GM12878 (cell line): ENCODE measurements around the gene USE1. TPM values are rescaled to one million over a fixed set of nuclear protein-coding genes. Genes with fewer than 3 reads are reported as not detected.

Source experiments
- ATAC-seq: fragments of 200-7000 bp; cut with Tn5 transposase; 3 replicates; pipeline ENCODE4 v1.9.1; 2020; ENCODE audit warnings: mild to moderate bottlenecking, moderate library complexity
- BruUV-seq: library from RNA; stranded (reverse); fragments of 400-500 nt; replicated peaks from 2 replicates; lab custom pipeline; 2021; lab: Mats Ljungman, UMichigan
- CTCF ChIA-PET: fragments of 300-600 bp; sonication (Branson Sonifier 250); formaldehyde crosslinking; extraction: SDS; loops from one replicate; lab custom pipeline; 2021; ENCODE audit warnings: inconsistent platforms; lab: Yijun Ruan, JAX
- POLR2A ChIA-PET: fragments of 350-600 bp; formaldehyde crosslinking; extraction: SDS; loops from one replicate; lab custom pipeline; 2021; ENCODE audit warnings: inconsistent platforms; lab: Charles Lee
- RAD21 ChIA-PET: fragments of 300-600 bp; sonication (Branson Sonifier 250); formaldehyde crosslinking; loops from one replicate; lab custom pipeline; 2023; ENCODE audit warnings: antibody characterized with exemption; ENCODE audit not compliant: unreplicated experiment; lab: Charles Lee
- SMC1A ChIA-PET: fragments of 300-600 bp; sonication (Branson Sonifier 250); formaldehyde crosslinking; loops from one replicate; lab custom pipeline; 2023; ENCODE audit not compliant: unreplicated experiment, uncharacterized antibody; lab: Charles Lee
- DNase-seq: peaks from one replicate; pipeline ENCODE4 v3.0.0-alpha.2; 2011; ENCODE audit warnings: low read depth, low spot score
- FAIRE-seq: peaks from 3 replicates; lab custom pipeline; 2011; peaks lifted over from hg19 to GRCh38; lab: Jason Lieb, UNC
- H2AFZ ChIP-seq: 2 replicates; pipeline ENCODE4 v1.6.0; 2011; ENCODE audit warnings: low read depth, low read length, control low read depth; ENCODE audit not compliant: control insufficient read depth
- H3K27ac ChIP-seq: 2 replicates; pipeline ENCODE4 v1.5.1; 2011; ENCODE audit warnings: control low read depth; ENCODE audit not compliant: control insufficient read depth, insufficient read depth
- H3K27me3 ChIP-seq, 2 experiments: replicated peaks in 1 of 2; 2 replicates each; pipeline versions ENCODE4 v1.6.0 to v1.6.1; 2011; ENCODE audit warnings: low read length in 1 of 2; ENCODE audit not compliant: control insufficient read depth in 2 of 2, insufficient read depth in 2 of 2
- H3K36me3 ChIP-seq, 2 experiments: 2 replicates each; pipeline ENCODE4 v1.5.1; 2011; ENCODE audit warnings: low read length in 1 of 2; ENCODE audit not compliant: control insufficient read depth in 2 of 2, insufficient read depth in 2 of 2
- H3K4me1 ChIP-seq: 2 replicates; pipeline ENCODE4 v1.6.1; 2011; ENCODE audit warnings: mild to moderate bottlenecking, low read length, moderate library complexity, mixed read lengths; ENCODE audit not compliant: control insufficient read depth, insufficient read depth
- H3K4me2 ChIP-seq: 2 replicates; pipeline ENCODE4 v1.6.0; 2011; ENCODE audit warnings: control low read depth; ENCODE audit not compliant: control insufficient read depth, insufficient read depth
- H3K4me3 ChIP-seq: fragments of 200-600 bp; sonication (generic); 2 replicates; pipeline ENCODE4 v1.5.1; 2016
- H3K79me2 ChIP-seq: 2 replicates; pipeline ENCODE4 v1.6.0; 2011; ENCODE audit warnings: low read length; ENCODE audit not compliant: control insufficient read depth, insufficient read depth
- H3K9ac ChIP-seq: 2 replicates; pipeline ENCODE4 v1.8.0; 2011; ENCODE audit warnings: low read length, control low read depth, mixed read lengths; ENCODE audit not compliant: control insufficient read depth, insufficient read depth
- H3K9me3 ChIP-seq: replicated peaks from 3 replicates; pipeline ENCODE4 v1.5.1; 2011; ENCODE audit warnings: mild to moderate bottlenecking, low read length; ENCODE audit not compliant: control insufficient read depth, insufficient read depth
- H4K20me1 ChIP-seq: 2 replicates; pipeline ENCODE4 v1.6.0; 2011; ENCODE audit not compliant: control insufficient read depth, insufficient read depth
- FOXM1 ChIP-seq: IDR thresholded peaks from 2 replicates; pipeline ENCODE4 v1.6.1; 2012; ENCODE audit warnings: low read depth, mild to moderate bottlenecking, inconsistent platforms, low read length, moderate library complexity
- SP1 ChIP-seq: IDR thresholded peaks from one replicate; pipeline ENCODE4 v1.6.1; 2011; ENCODE audit warnings: low read depth, low read length
- TARDBP ChIP-seq: IDR thresholded peaks from 2 replicates; pipeline ENCODE4 v1.6.1; 2016; ENCODE audit warnings: borderline replicate concordance
- ZNF687 ChIP-seq: fragments of 450-650 bp; IDR thresholded peaks from 2 replicates; pipeline ENCODE4 v1.6.1; 2017; ENCODE audit warnings: mild to moderate bottlenecking, moderate library complexity
- WGBS: methylation state at CpG from one replicate; pipeline ENCODE4 v1.1.6; 2016; ENCODE audit warnings: low lambda C conversion rate; ENCODE audit not compliant: insufficient replicate concordance, insufficient coverage; ENCODE audit errors: missing lambda C conversion rate; 5-methylcytosine and 5-hydroxymethylcytosine counted together
- in situ Hi-C: fragments of 300-500 bp; cut with MboI; formaldehyde crosslinking; loops from 9 replicates; pipeline ENCODE4 v1.14.3; 2018; ENCODE audit warnings: mixed read lengths
- intact Hi-C: fragments of 100-400 bp; cut with micrococcal nuclease; formaldehyde crosslinking; loops from one replicate; pipeline ENCODE4 v1.14.2; 2022; ENCODE audit not compliant: unreplicated experiment
- polyA plus RNA-seq, 11 experiments: library from polyadenylated mRNA; depleted of rRNA in 4 of 11; unstranded in 6 of 11; stranded (reverse) in 5 of 11; fragments of >200 nt; fragmentation: Nextera tagmentation in 4 of 11; fragmentation: Illumina TruSeq in 1 of 11; extraction: Ambion mirVana in 4 of 11; extraction: Trizol in 1 of 11; gene quantifications; 1 replicate in 1 of 11; 2 replicates in 10 of 11; pipeline versions ENCODE4 v1.2.1 to v1.2.3, GENCODE V29; 2011 to 2016; ENCODE audit warnings: inconsistent platforms in 2 of 11, missing spikeins in 2 of 11, low read depth in 1 of 11
- total RNA-seq, 4 experiments: library from RNA; depleted of rRNA in 3 of 4; stranded (reverse); fragments of >200 nt in 3 of 4; fragmentation: Illumina TruSeq in 1 of 4; extraction: Trizol in 1 of 4; gene quantifications; 2 replicates each; pipeline versions ENCODE4 v1.2.1 to v1.2.3, GENCODE V29; 2013 to 2021

The USE1 gene
- total and polyA plus RNA-seq, 10 of the 15 experiments (the other 5 are each of a cell fraction or from before 2014, with no cell fraction given): 9.7 to 24.0 (median 16.1) TPM

GRCh38 chr19:17232258-17232657 is 17.1 kb downstream of the USE1 start:
- BruUV-seq: no TSS peak
- Histone ChIP-seq H3K36me3 (no peaks in the 10 kb centered on the region; a peak in 1 of 4 replicates), H3K9me3 (no peaks in the 10 kb centered on the region), H3K9ac (no peak overlapping the region), H4K20me1 (no peaks in the 10 kb centered on the region), H3K4me1 (0 out of 2 replicates have a peak, but pooled peaks cover 4% of the 10 kb centered on the region), H3K79me2 (peaks cover 10% of the 10 kb centered on the region), H3K4me3 (no peak overlapping the region), H3K27ac (no peak overlapping the region), H3K4me2 (no peak overlapping the region), H2AFZ (no peak overlapping the region), H3K27me3 (no peaks in the 10 kb centered on the region)
- RAD21 ChIA-PET: no interaction called here
- POLR2A ChIA-PET: no interaction called here
- TF ChIP-seq TARDBP (no peak), ZNF687 (no peak), FOXM1 (no peak), SP1 (no peak)
- FAIRE-seq (no peak), ATAC-seq (no peak), DNase-seq (no peak)
- in situ Hi-C loops (no loop called here), intact Hi-C loops (no loop called here)
- SMC1A ChIA-PET: no interaction called here
- CTCF ChIA-PET: interaction anchor here (1.5 kb wide), 1 partner anchor 28 kb away, joined by 4 read pairs; no protein-coding TSS in a partner anchor
- WGBS: 82% methylated on average over 25 of the region's 25 CpGs
